GM18858 (cell line): ENCODE data around the gene MOB3A.

Experiments
- ATAC-seq: cut with Tn5 transposase; IDR thresholded peaks from one replicate; pipeline ENCODE4 v1.9.1; 2021; ENCODE audit not compliant: unreplicated experiment

Gene MOB3A

GRCh38 chr19:2047449-2048103 is 48.5 kb downstream of the MOB3A start:
- ATAC-seq, result no peak

- no peak for ATAC-seq
These were observed 49.1 kb downstream of the MOB3A start for GRCh38 chr19:2047076-2047448.

GRCh38 chr19:2046046-2046907 is 49.8 kb downstream of the MOB3A start:
- no peak for ATAC-seq

DNA sequence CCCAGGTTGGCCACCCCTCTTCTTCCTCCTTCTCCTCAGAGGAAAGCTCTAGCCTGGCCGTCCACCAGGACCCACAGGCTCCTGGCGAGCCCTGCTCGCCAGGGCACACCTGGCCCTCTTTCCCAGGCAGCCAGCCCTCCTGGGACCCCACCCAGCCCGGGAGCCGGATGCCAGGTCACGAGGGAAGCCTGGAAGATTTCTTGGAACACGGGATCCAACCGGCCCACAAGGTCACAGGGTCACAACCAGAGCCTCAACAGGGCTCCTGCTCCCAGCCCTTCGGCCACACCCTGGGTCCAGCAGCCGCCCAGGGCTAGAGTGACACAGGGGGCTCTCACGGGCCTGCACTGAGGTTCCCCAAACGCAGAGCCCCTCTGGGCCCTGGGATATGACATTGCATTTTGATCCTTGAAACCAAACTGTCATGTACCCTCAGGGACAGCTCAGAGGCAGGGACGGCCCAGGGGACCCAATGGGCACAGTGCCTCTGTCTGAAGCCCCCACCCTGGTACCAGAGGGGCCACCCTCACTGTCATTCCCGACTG is 50.6 kb downstream of the MOB3A start:
- no peak for ATAC-seq

DNA sequence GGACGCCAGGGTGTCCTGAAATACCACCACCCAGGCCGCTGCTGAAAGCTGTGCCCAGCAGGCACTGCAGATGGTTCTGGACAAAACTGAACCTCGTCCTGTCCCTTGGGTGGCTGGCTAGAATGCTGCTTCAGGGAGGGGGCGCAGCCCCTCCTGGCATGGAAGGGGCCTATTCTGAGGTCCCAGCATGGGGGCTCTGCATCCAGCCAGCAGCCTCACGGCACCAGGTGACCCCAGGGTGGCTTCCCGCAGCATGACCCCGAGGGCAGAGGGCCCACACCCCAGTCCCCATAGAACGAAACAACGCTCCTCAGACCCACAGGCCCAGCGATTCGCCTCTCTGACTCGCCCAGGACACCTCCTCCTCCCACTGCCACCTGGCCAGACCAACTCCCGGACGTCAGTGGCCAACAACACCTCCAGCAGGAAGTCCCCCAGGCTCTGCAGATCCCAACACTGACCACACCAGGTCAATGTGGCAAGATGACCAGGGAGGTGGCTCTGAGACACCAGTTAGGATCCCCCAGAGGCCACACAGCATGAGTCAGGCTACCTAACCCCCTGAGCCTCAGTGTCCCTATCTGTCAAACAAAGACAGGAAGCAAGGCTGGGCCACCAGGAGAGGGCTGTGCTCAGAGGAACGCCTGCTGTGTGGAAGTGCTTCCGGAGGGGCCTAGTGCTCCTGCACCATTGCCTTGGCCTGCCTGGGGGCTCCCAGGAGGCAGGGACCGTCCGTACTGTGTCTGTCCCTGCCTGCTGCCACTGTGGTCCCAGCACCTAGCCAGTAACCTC is 51.2 kb downstream of the MOB3A start:
- ATAC-seq, result no peak

DNA sequence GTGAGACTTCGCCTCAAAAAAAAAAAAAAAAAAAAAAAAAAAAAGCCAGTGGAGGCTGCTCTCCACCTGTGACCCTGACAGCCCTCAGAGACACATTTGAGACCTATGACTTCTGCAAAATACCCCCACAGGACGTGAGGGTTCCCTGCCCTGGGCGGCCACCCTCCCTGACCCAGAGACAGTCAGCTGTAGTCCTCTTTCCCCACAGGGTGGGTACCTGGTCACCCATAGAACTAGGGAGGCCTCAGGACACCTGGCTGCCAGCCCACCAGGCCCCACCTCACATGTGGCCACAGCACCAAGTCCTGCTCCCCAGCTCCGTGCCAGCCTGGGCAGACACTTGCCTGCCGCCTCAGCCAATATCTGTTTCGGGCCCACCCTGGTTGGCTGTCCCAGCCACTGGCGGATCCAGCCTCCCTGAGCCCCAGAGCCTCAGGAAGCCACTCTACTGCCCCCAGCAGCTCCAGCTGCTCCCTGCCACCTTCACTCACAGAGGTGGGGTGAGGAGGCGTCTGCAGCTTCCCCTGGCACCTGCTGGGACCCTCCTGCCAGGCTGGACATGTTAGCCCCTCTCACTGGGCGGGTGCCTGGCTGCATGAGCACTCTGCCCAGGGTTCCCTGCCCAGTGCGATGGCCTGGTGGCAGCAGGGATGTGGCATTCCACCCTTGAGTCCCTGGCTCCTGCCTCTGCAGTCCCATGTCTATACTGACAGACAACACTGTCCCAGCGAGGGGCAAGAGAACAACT is 52.0 kb downstream of the MOB3A start:
- no peak for ATAC-seq

DNA sequence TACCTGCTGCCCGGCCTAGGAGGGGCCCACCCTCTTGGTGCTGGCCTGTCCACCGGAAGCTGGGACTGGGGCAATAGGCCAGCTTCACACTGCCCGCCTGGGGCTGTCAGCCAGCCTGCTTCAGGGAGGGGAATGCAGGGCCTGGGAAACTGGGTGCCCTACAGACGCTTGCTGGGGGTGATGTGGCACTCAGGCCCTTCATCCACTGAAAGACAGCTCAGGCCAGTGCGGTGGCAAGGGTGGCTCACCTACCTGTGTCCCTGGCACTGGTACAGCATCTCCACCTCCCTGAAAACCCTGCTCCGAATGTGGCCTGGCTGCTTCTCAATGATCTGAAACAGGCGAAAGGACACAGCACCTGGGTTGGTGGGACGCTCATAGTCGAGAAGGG is 52.9 kb downstream of the MOB3A start:
- ATAC-seq, result no peak

DNA sequence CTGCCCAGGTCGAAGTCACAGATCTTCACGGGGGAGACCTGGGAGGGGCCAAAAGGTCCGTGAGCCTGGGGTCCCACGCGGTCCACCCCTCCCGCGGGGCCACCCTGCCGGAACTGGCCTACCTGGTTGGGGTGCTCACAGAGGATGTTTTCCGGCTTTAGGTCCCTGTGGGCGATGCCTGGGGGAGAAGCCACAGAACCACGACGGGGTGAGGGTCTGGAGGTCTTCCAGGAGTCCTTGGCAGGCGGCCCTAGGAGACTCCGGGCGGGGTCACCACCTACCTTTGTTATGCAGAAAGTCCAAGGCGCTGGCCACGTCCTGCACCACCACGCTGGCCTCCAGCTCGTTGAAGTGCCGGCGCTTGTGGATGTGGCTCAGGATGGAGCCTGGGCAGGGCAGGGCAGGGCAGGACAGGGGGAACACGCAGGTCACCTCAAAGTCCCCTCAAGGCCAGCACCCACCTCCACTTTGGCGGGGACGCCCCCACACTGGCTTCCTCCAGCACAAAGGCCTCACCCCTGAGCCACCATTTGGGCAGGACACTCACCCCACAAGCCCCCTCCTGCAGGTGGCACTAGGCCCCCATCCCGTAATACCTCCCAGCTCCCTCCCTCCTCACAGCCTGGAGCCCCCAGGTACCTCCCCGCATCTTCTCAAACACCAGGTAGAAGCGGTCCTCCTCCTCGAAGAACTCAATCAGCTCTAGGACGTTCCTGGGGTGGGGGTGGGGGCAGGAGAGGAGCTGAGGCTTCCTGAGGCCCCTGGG is 53.5 kb downstream of the MOB3A start:
- ATAC-seq, result no peak

GRCh38 chr19:2041683-2042484 is 54.2 kb downstream of the MOB3A start:
- peak; percentile 38 for ATAC-seq

DNA sequence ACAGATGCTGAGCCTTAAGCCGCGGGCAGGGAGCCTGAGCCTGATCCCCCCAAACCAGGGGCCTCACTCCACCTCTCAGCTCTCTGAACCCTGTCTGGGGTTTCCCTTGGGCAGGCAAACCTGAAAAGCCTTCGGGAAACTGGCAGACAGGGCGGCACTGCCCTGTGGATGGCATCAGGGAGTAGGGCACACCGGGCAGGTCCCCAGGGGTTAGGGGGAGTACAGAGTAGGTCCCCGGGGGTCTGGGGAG is 54.8 kb downstream of the MOB3A start:
- ATAC-seq, result no peak

- ATAC-seq, result no peak
These were observed 55.3 kb downstream of the MOB3A start for GRCh38 chr19:2040647-2041432.

- ATAC-seq, result no peak
These were observed 56.0 kb downstream of the MOB3A start for GRCh38 chr19:2039959-2040646.

DNA sequence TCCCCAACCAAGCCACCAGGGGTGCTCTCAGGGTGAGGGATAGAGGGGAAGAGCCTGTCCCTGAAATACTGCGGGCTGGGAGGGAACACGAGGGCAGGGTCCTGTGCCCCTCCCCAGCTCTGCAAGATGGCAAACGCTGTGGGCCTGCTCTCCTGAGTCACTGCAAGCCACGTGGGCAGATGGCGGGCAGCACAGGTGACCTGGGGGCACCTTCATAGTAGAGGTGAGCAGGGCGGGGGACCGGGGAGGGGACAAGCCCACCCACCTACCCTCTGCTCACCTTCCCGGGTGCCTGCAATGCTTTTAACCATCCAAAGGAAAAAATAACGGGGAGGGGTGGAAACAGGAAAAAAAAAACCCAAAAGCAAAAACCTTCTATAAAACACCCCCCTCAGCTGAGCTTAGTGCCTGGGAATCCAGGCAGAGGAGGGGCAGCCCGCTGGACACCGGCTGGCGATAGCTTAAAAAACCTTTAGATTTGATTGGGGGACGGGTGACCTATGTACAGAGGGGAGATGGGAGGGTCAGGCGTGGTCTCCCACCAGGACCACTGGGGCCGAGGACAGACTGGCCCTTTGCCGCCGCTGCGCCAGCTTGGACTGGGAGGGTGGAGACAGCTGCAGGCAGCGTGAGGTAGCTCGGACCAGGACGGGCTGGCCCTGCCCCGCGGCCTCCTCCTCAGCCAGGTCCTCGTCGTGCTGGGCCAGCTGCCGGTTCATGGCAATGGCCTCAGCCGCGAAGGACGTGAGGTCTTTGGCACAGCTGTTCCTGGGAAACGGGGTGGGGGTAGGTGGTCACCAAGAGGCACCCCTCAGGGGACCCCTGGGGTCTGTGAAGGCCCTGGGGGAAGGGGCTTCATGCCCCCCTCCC is 56.8 kb downstream of the MOB3A start:
- ATAC-seq, result no peak

- no peak for ATAC-seq
These were observed 57.6 kb downstream of the MOB3A start for GRCh38 chr19:2038284-2039088.

GRCh38 chr19:2037651-2038255 is 58.4 kb downstream of the MOB3A start:
- no peak for ATAC-seq

- no peak for ATAC-seq
These were observed 59.7 kb downstream of the MOB3A start for GRCh38 chr19:2036424-2036823.
